GM10266 (cell line): ENCODE data around the gene C2orf81.

Experiments used
- DNase-seq: peaks from one replicate; pipeline ENCODE4 v3.0.0; 2012; ENCODE audit errors: extremely low spot score
- CTCF ChIP-seq: IDR thresholded peaks from 2 replicates; pipeline ENCODE4 v1.5.1; 2012; ENCODE audit warnings: mild to moderate bottlenecking, low read depth; ENCODE audit not compliant: control insufficient read depth, insufficient read depth; ENCODE audit errors: missing control alignments

The C2orf81 gene

GRCh38 chr2:74430502-74430901 lies 9.1 kb upstream of the C2orf81 start:
- no peak for TF ChIP-seq CTCF
- DNase-seq = no peak

GRCh38 chr2:74429487-74430451 lies 8.3 kb upstream of the C2orf81 start:
- TF ChIP-seq CTCF = no peak
- DNase-seq = no peak

- no peak for TF ChIP-seq CTCF
- no peak for DNase-seq
These were observed 7.3 kb upstream of the C2orf81 start for GRCh38 chr2:74428675-74429074.

GRCh38 chr2:74427551-74427950 lies 6.1 kb upstream of the C2orf81 start:
- no peak for DNase-seq
- TF ChIP-seq CTCF = no peak

GRCh38 chr2:74426181-74426758 lies 4.9 kb upstream of the C2orf81 start:
- no peak for DNase-seq
- TF ChIP-seq CTCF = no peak

- no peak for DNase-seq
- TF ChIP-seq CTCF = no peak
These were observed 4.1 kb upstream of the C2orf81 start for GRCh38 chr2:74425523-74425922.

GRCh38 chr2:74424995-74425406 lies 3.6 kb upstream of the C2orf81 start:
- no peak for TF ChIP-seq CTCF
- no peak for DNase-seq
